ENCODE results near the gene DOCK2. TPM values are rescaled to one million over a fixed set of nuclear protein-coding genes. Genes with fewer than 3 reads are reported as not detected.

The DOCK2 gene
- total RNA-seq, 1 experiment from 2014 or later = 4.6 TPM

DNA sequence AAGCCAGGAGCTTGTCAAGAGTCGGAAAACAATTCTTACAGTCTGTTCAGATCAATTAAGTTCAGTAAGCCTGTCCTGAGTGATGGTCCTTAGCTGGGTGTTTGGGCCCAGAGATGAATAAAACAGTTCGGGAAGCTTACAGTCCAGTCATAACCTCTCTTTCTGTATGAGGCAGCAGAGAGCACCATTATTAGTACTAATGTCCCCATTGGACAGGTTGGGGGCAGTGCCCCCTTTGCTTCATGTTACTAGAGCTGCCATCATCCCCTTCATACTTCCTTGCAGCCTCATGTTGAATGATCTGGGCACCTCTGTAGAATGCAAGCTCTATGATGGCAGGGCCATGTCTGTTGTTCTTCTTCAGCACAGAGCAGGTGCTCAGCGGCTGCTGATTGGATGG, 9.8 kb downstream of the DOCK2 start:
- Mint-ChIP-seq H3K4me3 (no peak overlapping the region), H3K4me1 (peaks cover 23% of the 10 kb centered on the region), H3K27ac (no peak overlapping the region), H3K36me3 (no peaks in the 10 kb centered on the region), H3K9me3 (no peaks in the 10 kb centered on the region), H3K27me3 (ENCODE audit: low read depth) (no peaks in the 10 kb centered on the region)
- no peak for DNase-seq (ENCODE audit: low spot score)
- ChIA-PET POLR2A (no interaction called here), CTCF (no interaction called here)
- TF ChIP-seq, protein P1, sequence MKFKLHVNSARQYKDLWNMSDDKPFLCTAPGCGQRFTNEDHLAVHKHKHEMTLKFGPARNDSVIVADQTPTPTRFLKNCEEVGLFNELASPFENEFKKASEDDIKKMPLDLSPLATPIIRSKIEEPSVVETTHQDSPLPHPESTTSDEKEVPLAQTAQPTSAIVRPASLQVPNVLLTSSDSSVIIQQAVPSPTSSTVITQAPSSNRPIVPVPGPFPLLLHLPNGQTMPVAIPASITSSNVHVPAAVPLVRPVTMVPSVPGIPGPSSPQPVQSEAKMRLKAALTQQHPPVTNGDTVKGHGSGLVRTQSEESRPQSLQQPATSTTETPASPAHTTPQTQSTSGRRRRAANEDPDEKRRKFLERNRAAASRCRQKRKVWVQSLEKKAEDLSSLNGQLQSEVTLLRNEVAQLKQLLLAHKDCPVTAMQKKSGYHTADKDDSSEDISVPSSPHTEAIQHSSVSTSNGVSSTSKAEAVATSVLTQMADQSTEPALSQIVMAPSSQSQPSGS (CRISPR knock-in tag; IDR thresholded peaks at IDR 0.05; ENCODE audit: borderline replicate concordance, low read depth) = no peak
- no peak for TF ChIP-seq FOXP1 (CRISPR knock-in tag; IDR thresholded peaks at IDR 0.05; ENCODE audit: borderline replicate concordance)
- TF ChIP-seq ZSCAN18 (CRISPR knock-in tag; IDR thresholded peaks at IDR 0.05) = no peak
- TF ChIP-seq, protein P2, sequence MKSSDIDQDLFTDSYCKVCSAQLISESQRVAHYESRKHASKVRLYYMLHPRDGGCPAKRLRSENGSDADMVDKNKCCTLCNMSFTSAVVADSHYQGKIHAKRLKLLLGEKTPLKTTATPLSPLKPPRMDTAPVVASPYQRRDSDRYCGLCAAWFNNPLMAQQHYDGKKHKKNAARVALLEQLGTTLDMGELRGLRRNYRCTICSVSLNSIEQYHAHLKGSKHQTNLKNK (CRISPR knock-in tag; IDR thresholded peaks at IDR 0.05) = no peak
- TF ChIP-seq NR3C1 (CRISPR knock-in tag; conservative IDR thresholded peaks at IDR 0.05; ENCODE audit: low read depth) = no peak
- no peak for TF ChIP-seq HMGXB4 (CRISPR knock-in tag; IDR thresholded peaks at IDR 0.05)
- no peak for TF ChIP-seq TEAD1 (CRISPR knock-in tag; IDR thresholded peaks at IDR 0.05)
- TF ChIP-seq CDX4 (CRISPR knock-in tag; IDR thresholded peaks at IDR 0.05; ENCODE audit: borderline replicate concordance) = no peak
- no peak for TF ChIP-seq ATF3 (CRISPR knock-in tag; conservative IDR thresholded peaks at IDR 0.05)
- TF ChIP-seq SP1 (CRISPR knock-in tag; conservative IDR thresholded peaks at IDR 0.05) = no peak
- no peak for TF ChIP-seq ZNF532 (CRISPR knock-in tag; IDR thresholded peaks at IDR 0.05; ENCODE audit: borderline replicate concordance)
- no peak for ATAC-seq

- Mint-ChIP-seq H3K9me3 (no peaks in the 10 kb centered on the region), H3K4me1 (peaks cover 22% of the 10 kb centered on the region), H3K4me3 (no peak overlapping the region), H3K27ac (no peak overlapping the region), H3K27me3 (ENCODE audit: low read depth) (no peaks in the 10 kb centered on the region), H3K36me3 (no peaks in the 10 kb centered on the region)
- TF ChIP-seq NFE2L1 (CRISPR knock-in tag; IDR thresholded peaks at IDR 0.05) = no peak
- no peak for TF ChIP-seq RELA (CRISPR knock-in tag; IDR thresholded peaks at IDR 0.05; ENCODE audit: borderline replicate concordance)
- TF ChIP-seq KAT7 (CRISPR knock-in tag; IDR thresholded peaks at IDR 0.05; ENCODE audit: borderline replicate concordance) = no peak
- no peak for TF ChIP-seq USF2 (CRISPR knock-in tag; IDR thresholded peaks at IDR 0.05)
- TF ChIP-seq ZNF423 (CRISPR knock-in tag; IDR thresholded peaks at IDR 0.05) = no peak
- TF ChIP-seq ZNF317 (CRISPR knock-in tag; IDR thresholded peaks at IDR 0.05; ENCODE audit: borderline replicate concordance, low read depth) = no peak
- DNase-seq (ENCODE audit: low spot score) (no peak), ATAC-seq (no peak)
- ChIA-PET POLR2A (no interaction called here), CTCF (no interaction called here)
Measured at GRCh38 chr5:169647566-169647965, 10.5 kb downstream of the DOCK2 start.

All from WTC11 (cell line).